Thyroid gland (tissue), 4 donors: Measurements from ENCODE around the gene GALNT10. TPM values are rescaled to one million over a fixed set of nuclear protein-coding genes. Genes with fewer than 3 reads are reported as not detected.

Experiments
- DNase-seq, 2 donors: peaks; one replicate each; pipeline ENCODE4 v3.0.0-alpha.2; 2019
- H3K27ac ChIP-seq, 3 donors: fragments of 200-600 bp; sonication (generic); 1 replicate in 2 of 3; 2 replicates in 1 of 3; pipeline ENCODE4 v1.5.1; 2016 to 2019; ENCODE audit warnings: mild to moderate bottlenecking in 1 of 3, moderate library complexity in 1 of 3
- H3K27me3 ChIP-seq: fragments of 200-600 bp; sonication (generic); one replicate; pipeline ENCODE4 v1.5.1; 2019
- H3K36me3 ChIP-seq, 2 donors: fragments of 200-600 bp; sonication (generic); one replicate each; pipeline ENCODE4 v1.5.1; 2016 to 2019
- H3K4me1 ChIP-seq, 2 donors: fragments of 200-600 bp; sonication (generic); one replicate each; pipeline ENCODE4 v1.5.1; 2017 to 2019
- H3K4me3 ChIP-seq, 3 donors: fragments of 200-600 bp; sonication (generic); replicated peaks in 1 of 3; 1 replicate in 2 of 3; 2 replicates in 1 of 3; pipeline ENCODE4 v1.5.1; 2016; ENCODE audit warnings: mild to moderate bottlenecking in 1 of 3
- H3K9me3 ChIP-seq: fragments of 200-600 bp; sonication (generic); one replicate; pipeline ENCODE4 v1.5.1; 2017
- CTCF ChIP-seq, 6 experiments: fragments of 200-600 bp in 3 of 6; fragments of 450-650 bp in 3 of 6; sonication (generic) in 3 of 6; IDR thresholded peaks; one replicate each; pipeline ENCODE4 v1.5.1; 2016 to 2019; ENCODE audit warnings: antibody characterized with exemption in 6 of 6, mild to moderate bottlenecking in 2 of 6, inconsistent platforms in 1 of 6, moderate library complexity in 1 of 6
- POLR2A ChIP-seq, 2 donors: fragments of 450-650 bp; IDR thresholded peaks; one replicate each; pipeline ENCODE4 v1.6.1; 2017; ENCODE audit warnings: antibody characterized with exemption in 2 of 2, mild to moderate bottlenecking in 2 of 2, moderate library complexity in 1 of 2
- WGBS, 2 donors: methylation state at CpG; one replicate each; pipeline ENCODE4 v1.1.5; 2017; 5-methylcytosine and 5-hydroxymethylcytosine counted together
- intact Hi-C: fragments of 100-400 bp; cut with DNase I; formaldehyde crosslinking; loops from one replicate; pipeline ENCODE4 v1.15.1; 2023
- total RNA-seq, 4 donors: library from RNA; depleted of rRNA; stranded (reverse); fragments of >200 nt; gene quantifications; one replicate each; pipeline ENCODE4 v1.2.3, GENCODE V29; 2016

GALNT10 gene
- total RNA-seq, 4 donors from 2014 or later = 33.3 to 69.6 (median 58.1) TPM

GRCh38 chr5:154346427-154346826 lies 155.9 kb downstream of the GALNT10 start:
- Histone ChIP-seq H3K27me3 (no peaks in the 10 kb centered on the region), H3K27ac (no peak overlapping the region), H3K9me3 (no peaks in the 10 kb centered on the region), H3K4me3 (no peak overlapping the region), H3K36me3 (no peaks in the 10 kb centered on the region), H3K4me1 (peaks cover 4 to 8% of the 10 kb centered on the region in 2 donors)
- TF ChIP-seq POLR2A (IDR thresholded peaks at IDR 0.05) (no peak), CTCF (IDR thresholded peaks at IDR 0.05) (no peak)
- no peak for DNase-seq
- 95 to 100% methylated on average over 1 of the region's 1 CpG for WGBS, 2 donors
- intact Hi-C loops = no loop called here

GRCh38 chr5:154349626-154350264 lies 159.2 kb downstream of the GALNT10 start:
- intact Hi-C loops = no loop called here
- 96% methylated on average over 5 of the region's 5 CpGs for WGBS, 2 donors
- Histone ChIP-seq H3K27ac (no peak overlapping the region), H3K4me1 (peaks cover 4 to 9% of the 10 kb centered on the region in 2 donors), H3K36me3 (no peaks in the 10 kb centered on the region), H3K9me3 (no peaks in the 10 kb centered on the region), H3K4me3 (no peak overlapping the region), H3K27me3 (no peaks in the 10 kb centered on the region)
- no peak for DNase-seq
- TF ChIP-seq POLR2A (IDR thresholded peaks at IDR 0.05) (no peak), CTCF (IDR thresholded peaks at IDR 0.05) (no peak)

- H3K9me3 ChIP-seq = no peaks in the 10 kb centered on the region
- no peak overlapping the region for H3K27ac ChIP-seq
- peaks cover 9 to 17% of the 10 kb centered on the region in 2 donors for H3K4me1 ChIP-seq
- intact Hi-C loops = no loop called here
- H3K4me3 ChIP-seq = no peak overlapping the region
- peak; percentile 72 to 80 for DNase-seq
- no peaks in the 10 kb centered on the region for H3K36me3 ChIP-seq
- no peak for TF ChIP-seq CTCF (IDR thresholded peaks at IDR 0.05)
- no peak for TF ChIP-seq POLR2A (IDR thresholded peaks at IDR 0.05)
- no peaks in the 10 kb centered on the region for H3K27me3 ChIP-seq
Measured at GRCh38 chr5:154351141-154351540, 160.6 kb downstream of the GALNT10 start.

- Histone ChIP-seq H3K4me1 (peaks cover 10 to 21% of the 10 kb centered on the region in 2 donors), H3K27me3 (no peaks in the 10 kb centered on the region), H3K27ac (no peak overlapping the region), H3K4me3 (no peak overlapping the region), H3K36me3 (no peaks in the 10 kb centered on the region), H3K9me3 (no peaks in the 10 kb centered on the region)
- no peak for TF ChIP-seq POLR2A (IDR thresholded peaks at IDR 0.05)
- TF ChIP-seq CTCF (IDR thresholded peaks at IDR 0.05) = no peak
- 60 to 69% methylated on average over 3 of the region's 3 CpGs for WGBS, 2 donors
- peak; percentile 23 to 32 for DNase-seq
- intact Hi-C loops = no loop called here
Measured at GRCh38 chr5:154351566-154351965, 161.0 kb downstream of the GALNT10 start.

GRCh38 chr5:154352960-154353548 lies 162.5 kb downstream of the GALNT10 start:
- Histone ChIP-seq H3K27me3 (no peaks in the 10 kb centered on the region), H3K9me3 (no peaks in the 10 kb centered on the region), H3K4me1 (peaks cover 5 to 23% of the 10 kb centered on the region in 2 donors), H3K27ac (no peak overlapping the region), H3K36me3 (no peaks in the 10 kb centered on the region), H3K4me3 (no peak overlapping the region)
- DNase-seq = no peak
- 86 to 93% methylated on average over 11 of the region's 11 CpGs for WGBS, 2 donors
- intact Hi-C loops = no loop called here
- TF ChIP-seq POLR2A (IDR thresholded peaks at IDR 0.05) (no peak), CTCF (IDR thresholded peaks at IDR 0.05) (no peak)
